Uterus (tissue), 2 donors: ENCODE data around the gene GJB2.

Experiments
- CTCF ChIP-seq, 4 experiments: fragments of 200-600 bp in 2 of 4; fragments of 450-650 bp in 2 of 4; sonication (generic) in 2 of 4; IDR thresholded peaks; one replicate each; pipeline ENCODE4 v1.5.1; 2016 to 2019; ENCODE audit warnings: antibody characterized with exemption in 4 of 4, mild to moderate bottlenecking in 2 of 4, moderate library complexity in 1 of 4
- POLR2A ChIP-seq, 2 donors: fragments of 450-650 bp; IDR thresholded peaks; one replicate each; pipeline ENCODE4 v1.6.1; 2016; ENCODE audit warnings: antibody characterized with exemption in 2 of 2, mild to moderate bottlenecking in 1 of 2, moderate library complexity in 1 of 2

DNA sequence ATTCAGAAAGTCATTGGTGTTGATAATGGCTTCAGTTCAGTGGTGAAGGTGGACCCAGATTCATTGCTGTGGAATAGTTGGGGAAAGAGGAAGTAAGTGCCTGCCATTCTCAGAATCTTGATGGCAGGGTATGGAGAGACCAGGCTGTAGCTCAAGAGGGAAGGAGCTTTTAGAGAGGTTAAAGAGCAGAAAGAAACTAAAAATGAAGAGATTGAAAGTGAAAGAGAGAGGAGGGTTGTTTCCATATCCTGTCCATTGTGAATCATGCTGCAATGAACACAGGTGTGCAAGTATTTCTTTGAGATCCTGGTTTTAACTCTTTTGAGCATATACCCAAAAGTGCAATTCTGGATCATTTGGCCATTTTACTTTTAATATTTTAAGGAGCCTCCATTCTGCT is 26.8 kb upstream of the GJB2 start:
- TF ChIP-seq POLR2A (IDR thresholded peaks at IDR 0.05) (no peak), CTCF (IDR thresholded peaks at IDR 0.05) (no peak)
